ENCODE data around the gene DNAAF1. TPM values are rescaled to one million over a fixed set of nuclear protein-coding genes. Genes with fewer than 3 reads are reported as not detected.

Gene DNAAF1
- polyA plus RNA-seq, 1 of the 3 experiments (the other 2 are of a cell fraction) = 0.35 TPM

DNA sequence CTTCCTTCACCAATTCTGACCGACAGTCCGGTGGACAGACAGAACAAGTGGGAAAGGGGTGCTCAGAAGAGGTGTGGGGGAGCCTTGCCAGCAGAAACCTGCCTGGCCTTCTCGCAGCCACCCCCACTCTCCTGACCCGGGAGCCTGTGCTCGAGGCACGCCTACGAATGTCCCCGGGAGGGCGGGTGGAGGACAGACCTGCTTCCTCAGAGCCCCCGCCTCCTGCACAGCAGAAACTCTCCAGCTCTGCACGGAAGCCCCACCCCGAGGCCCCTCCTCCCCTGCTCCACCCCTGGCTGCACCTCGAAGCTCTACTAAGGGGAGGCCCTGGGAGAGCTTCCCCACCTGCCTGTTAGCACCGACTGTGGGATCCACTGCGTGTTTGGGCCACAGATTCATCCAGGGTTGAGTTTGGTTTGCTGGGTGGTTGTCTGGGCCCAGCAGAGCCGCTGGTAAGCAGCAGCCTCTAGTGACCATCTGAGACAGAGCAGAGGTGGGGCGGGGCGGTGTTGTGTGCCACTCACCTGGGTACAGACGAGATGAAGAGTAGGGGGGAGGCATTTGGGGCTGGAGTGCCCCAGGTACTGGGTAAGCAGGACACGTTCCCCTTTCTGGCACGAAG, 35.5 kb downstream of the DNAAF1 start:
- 88% methylated on average over 17 of the region's 21 CpGs for WGBS (ENCODE audit: low lambda C conversion rate)
- ChIA-PET CTCF (interaction anchor here (1.1 to 1.2 kb wide), 2 partner anchors 15 to 16 kb away, joined by 3 to 4 read pairs; no protein-coding TSS in a partner anchor), POLR2A (no interaction called here)
- no peak overlapping the region for H3K9ac ChIP-seq
- no peaks in the 10 kb centered on the region for H3K27me3 ChIP-seq (ENCODE audit: insufficient read depth)
- no peak for DNase-seq
- TF ChIP-seq ELF1 (IDR thresholded peaks at IDR 0.05) (no peak), CHD2 (IDR thresholded peaks at IDR 0.05; ENCODE audit: low read length, partially characterized antibody) (no peak), FOXJ3 (CRISPR knock-in tag; IDR thresholded peaks at IDR 0.05) (no peak), FOXM1 (IDR thresholded peaks at IDR 0.05; ENCODE audit: low read depth) (no peak), MXI1 (IDR thresholded peaks at IDR 0.05; ENCODE audit: low read depth, low read length) (no peak), RXRA (IDR thresholded peaks at IDR 0.05; ENCODE audit: borderline replicate concordance, low read depth) (no peak), RFX5 (IDR thresholded peaks at IDR 0.05; ENCODE audit: low read length) (no peak), SIN3A (IDR thresholded peaks at IDR 0.05; ENCODE audit: borderline replicate concordance, low read depth, low read length) (no peak), SMC3 (IDR thresholded peaks at IDR 0.05; ENCODE audit: low read depth, low read length) (no peak), TCF12 (IDR thresholded peaks at IDR 0.05) (no peak), EZH2phosphoT487 (IDR thresholded peaks at IDR 0.05; ENCODE audit: borderline replicate concordance, low read depth) (no peak), EP300 (IDR thresholded peaks at IDR 0.05; ENCODE audit: borderline replicate concordance in 1 of 2, low read depth in 1 of 2, low read length in 1 of 2) (no peak), RCOR1 (IDR thresholded peaks at IDR 0.05; ENCODE audit: low read length) (no peak), FOSL2 (IDR thresholded peaks at IDR 0.05; ENCODE audit: borderline replicate concordance, low read depth) (no peak)
- TF ChIP-seq, protein P1, sequence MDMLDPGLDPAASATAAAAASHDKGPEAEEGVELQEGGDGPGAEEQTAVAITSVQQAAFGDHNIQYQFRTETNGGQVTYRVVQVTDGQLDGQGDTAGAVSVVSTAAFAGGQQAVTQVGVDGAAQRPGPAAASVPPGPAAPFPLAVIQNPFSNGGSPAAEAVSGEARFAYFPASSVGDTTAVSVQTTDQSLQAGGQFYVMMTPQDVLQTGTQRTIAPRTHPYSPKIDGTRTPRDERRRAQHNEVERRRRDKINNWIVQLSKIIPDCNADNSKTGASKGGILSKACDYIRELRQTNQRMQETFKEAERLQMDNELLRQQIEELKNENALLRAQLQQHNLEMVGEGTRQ (IDR thresholded peaks at IDR 0.05; ENCODE audit: borderline replicate concordance, low read depth, low read length) = no peak
- TF ChIP-seq, protein P2, sequence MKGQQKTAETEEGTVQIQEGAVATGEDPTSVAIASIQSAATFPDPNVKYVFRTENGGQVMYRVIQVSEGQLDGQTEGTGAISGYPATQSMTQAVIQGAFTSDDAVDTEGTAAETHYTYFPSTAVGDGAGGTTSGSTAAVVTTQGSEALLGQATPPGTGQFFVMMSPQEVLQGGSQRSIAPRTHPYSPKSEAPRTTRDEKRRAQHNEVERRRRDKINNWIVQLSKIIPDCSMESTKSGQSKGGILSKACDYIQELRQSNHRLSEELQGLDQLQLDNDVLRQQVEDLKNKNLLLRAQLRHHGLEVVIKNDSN (IDR thresholded peaks at IDR 0.05; ENCODE audit: borderline replicate concordance, low read depth) = no peak
- TF ChIP-seq, protein P3, sequence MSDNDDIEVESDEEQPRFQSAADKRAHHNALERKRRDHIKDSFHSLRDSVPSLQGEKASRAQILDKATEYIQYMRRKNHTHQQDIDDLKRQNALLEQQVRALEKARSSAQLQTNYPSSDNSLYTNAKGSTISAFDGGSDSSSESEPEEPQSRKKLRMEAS (IDR thresholded peaks at IDR 0.05; ENCODE audit: low read depth) = no peak
- H2AFZ ChIP-seq (ENCODE audit: low read depth) = no peak overlapping the region
- H4K20me1 ChIP-seq (ENCODE audit: insufficient read depth) = 0 out of 2 replicates have a peak, but pooled peaks cover 5% of the 10 kb centered on the region
- H3F3A ChIP-seq (replicated peaks; ENCODE audit: insufficient read depth) = no peaks in the 10 kb centered on the region
- peaks cover 21% of the 10 kb centered on the region for H3K79me2 ChIP-seq (ENCODE audit: insufficient read depth)
- H3K4me2 ChIP-seq = no peak overlapping the region
- no peak overlapping the region for H3K4me3 ChIP-seq (ENCODE audit: low read depth in 2 of 2, low read length in 1 of 2)
- H3K27ac ChIP-seq (ENCODE audit: low read depth in 2 of 2, low read length in 1 of 2) = no peak overlapping the region
- no peaks in the 10 kb centered on the region for H3K9me2 ChIP-seq
- H3K36me3 ChIP-seq (replicated peaks in 1 of 2; ENCODE audit: control insufficient read depth in 1 of 2, insufficient read depth in 2 of 2, low read length in 1 of 2) = peaks cover 0 to 65% of the 10 kb centered on the region in 2 experiments
- H3K9me3 ChIP-seq = no peaks in the 10 kb centered on the region
- H3K4me1 ChIP-seq (ENCODE audit: control insufficient read depth in 1 of 2, insufficient read depth in 2 of 2, low read depth in 1 of 2, low read length in 1 of 2) = peaks cover 0 to 9% of the 10 kb centered on the region in 2 experiments; a peak in 1 of 4 replicates
